Measurements from ENCODE around the gene SLC22A2. TPM values are rescaled to one million over a fixed set of nuclear protein-coding genes. Genes with fewer than 3 reads are reported as not detected.

Gene SLC22A2
- polyA plus RNA-seq, 3 donors = not detected

GRCh38 chr6:160203076-160203475 lies 55.5 kb downstream of the SLC22A2 start:
- Histone ChIP-seq H3K4me3 (replicated peaks in 1 of 3; ENCODE audit: low read depth in 2 of 3, low read length in 3 of 3) (no peak overlapping the region), H3K4me2 (replicated peaks; ENCODE audit: extremely low read depth, low read length, poor library complexity, severe bottlenecking) (no peak overlapping the region), H3K9me3 (replicated peaks in 1 of 2; ENCODE audit: control insufficient read depth in 1 of 2, insufficient read depth in 1 of 2, low read length in 2 of 2) (peaks cover 0 to 7% of the 10 kb centered on the region in 2 donors), H3K36me3 (replicated peaks in 1 of 2; ENCODE audit: control insufficient read depth in 1 of 2, insufficient read depth in 2 of 2, low read length in 2 of 2) (no peaks in the 10 kb centered on the region), H3K9ac (ENCODE audit: insufficient read depth, low read length, poor library complexity, severe bottlenecking) (no peak overlapping the region), H3K27me3 (ENCODE audit: control insufficient read depth in 2 of 2, insufficient read depth in 2 of 2, low read length in 2 of 2) (no peaks in the 10 kb centered on the region), H3K4me1 (ENCODE audit: control insufficient read depth in 1 of 2, insufficient read depth in 2 of 2, low read length in 2 of 2) (no peaks in the 10 kb centered on the region), H2AFZ (ENCODE audit: insufficient read depth, low read depth, low read length, poor library complexity, severe bottlenecking) (no peak overlapping the region), H3K27ac (ENCODE audit: low read depth in 1 of 2, low read length in 2 of 2) (no peak overlapping the region), H4K20me1 (ENCODE audit: insufficient read depth, low read length) (no peaks in the 10 kb centered on the region), H3K79me2 (ENCODE audit: insufficient read depth, low read length) (no peaks in the 10 kb centered on the region)
- no peak for TF ChIP-seq CTCF (IDR thresholded peaks at IDR 0.05)
- no peak for DNase-seq
- no CpG with 5 or more reads among the region's 3 CpGs for WGBS (ENCODE audit: insufficient coverage)
- H3K27me3 Mint-ChIP-seq (ENCODE audit: low read depth in 3 of 3) = peaks cover 0 to 7% (median 4%) of the 10 kb centered on the region in 3 donors
- H3K4me1 Mint-ChIP-seq = no peaks in the 10 kb centered on the region
- intact Hi-C loops (cut with micrococcal nuclease) = no loop called here
- no peaks in the 10 kb centered on the region for H3K36me3 Mint-ChIP-seq
- no peak overlapping the region for H3K27ac Mint-ChIP-seq
- H3K4me3 Mint-ChIP-seq = no peak overlapping the region
- H3K9me3 Mint-ChIP-seq = peaks cover 3 to 16% (median 7%) of the 10 kb centered on the region in 7 donors

GRCh38 chr6:160202411-160202810 lies 56.2 kb downstream of the SLC22A2 start:
- Histone ChIP-seq H3K4me2 (replicated peaks; ENCODE audit: extremely low read depth, low read length, poor library complexity, severe bottlenecking) (no peak overlapping the region), H3K4me3 (replicated peaks in 1 of 3; ENCODE audit: low read depth in 2 of 3, low read length in 3 of 3) (no peak overlapping the region), H2AFZ (ENCODE audit: insufficient read depth, low read depth, low read length, poor library complexity, severe bottlenecking) (no peak overlapping the region), H3K27ac (ENCODE audit: low read depth in 1 of 2, low read length in 2 of 2) (no peak overlapping the region), H3K9me3 (replicated peaks in 1 of 2; ENCODE audit: control insufficient read depth in 1 of 2, insufficient read depth in 1 of 2, low read length in 2 of 2) (peaks cover 0 to 5% of the 10 kb centered on the region in 2 donors), H3K79me2 (ENCODE audit: insufficient read depth, low read length) (no peaks in the 10 kb centered on the region), H4K20me1 (ENCODE audit: insufficient read depth, low read length) (no peaks in the 10 kb centered on the region), H3K36me3 (replicated peaks in 1 of 2; ENCODE audit: control insufficient read depth in 1 of 2, insufficient read depth in 2 of 2, low read length in 2 of 2) (no peaks in the 10 kb centered on the region), H3K27me3 (ENCODE audit: control insufficient read depth in 2 of 2, insufficient read depth in 2 of 2, low read length in 2 of 2) (no peaks in the 10 kb centered on the region), H3K9ac (ENCODE audit: insufficient read depth, low read length, poor library complexity, severe bottlenecking) (no peak overlapping the region), H3K4me1 (ENCODE audit: control insufficient read depth in 1 of 2, insufficient read depth in 2 of 2, low read length in 2 of 2) (no peaks in the 10 kb centered on the region)
- Mint-ChIP-seq H3K9me3 (peaks cover 2 to 13% (median 6%) of the 10 kb centered on the region in 7 donors), H3K4me3 (no peak overlapping the region), H3K27ac (no peak overlapping the region), H3K27me3 (ENCODE audit: low read depth in 3 of 3) (peaks cover 0 to 7% (median 4%) of the 10 kb centered on the region in 3 donors), H3K4me1 (no peaks in the 10 kb centered on the region), H3K36me3 (no peaks in the 10 kb centered on the region)
- intact Hi-C loops (cut with micrococcal nuclease) = no loop called here
- TF ChIP-seq CTCF (IDR thresholded peaks at IDR 0.05) = no peak
- DNase-seq = no peak
- no CpG with 5 or more reads among the region's 2 CpGs for WGBS (ENCODE audit: insufficient coverage)
